Measurements from ENCODE around the gene KRT13.

Gene KRT13

DNA sequence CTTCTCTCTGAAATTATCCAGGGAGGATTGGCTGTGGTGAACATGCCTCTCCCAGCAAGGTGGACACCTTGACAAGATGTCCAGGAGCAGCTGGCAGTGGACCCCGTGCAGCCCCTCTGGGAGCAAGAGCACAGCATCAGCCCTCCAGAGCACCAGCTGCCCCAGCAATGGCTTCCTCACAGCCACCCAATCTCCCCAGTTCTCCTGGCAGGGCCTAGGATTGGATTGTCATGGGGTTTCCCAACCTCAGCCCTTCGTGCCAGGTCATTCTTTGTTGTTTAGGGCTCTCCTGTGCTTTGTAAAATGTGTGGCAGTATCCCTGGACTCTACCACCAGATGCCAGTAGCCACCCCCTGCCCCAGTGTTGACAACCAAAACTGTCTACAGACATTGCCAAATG is 13.9 kb downstream of the KRT13 start:
- no peak for DNase-seq

GRCh38 chr17:41490000-41490990 is 15.1 kb downstream of the KRT13 start:
- DNase-seq, result no peak

DNA sequence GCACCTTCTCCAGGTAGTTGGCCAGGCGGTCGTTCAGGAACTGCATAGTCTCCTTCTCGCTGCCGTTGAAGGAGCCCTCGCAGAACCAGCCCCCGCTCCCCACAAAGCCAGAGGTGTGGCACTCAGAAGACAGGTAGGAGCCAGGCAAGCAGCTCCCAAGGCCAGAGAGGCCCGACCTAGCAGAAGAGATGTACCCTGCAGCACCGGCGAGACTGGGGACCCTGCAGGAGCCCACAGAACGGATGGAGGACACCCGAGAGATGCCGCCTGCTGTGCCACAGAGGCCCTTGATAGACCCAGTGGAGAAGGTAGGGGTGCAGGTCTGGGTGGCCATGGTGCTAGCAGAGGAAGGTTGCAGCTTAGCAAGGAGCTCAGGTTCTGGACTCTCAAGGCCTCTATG is 15.9 kb downstream of the KRT13 start, which contains the start of gene KRT36:
Gene KRT36 (minus strand): TSS at position 380 of the 400 bp plus-strand sequence. CDS start 46 bp downstream, at position 334.
- no peak for DNase-seq

DNA sequence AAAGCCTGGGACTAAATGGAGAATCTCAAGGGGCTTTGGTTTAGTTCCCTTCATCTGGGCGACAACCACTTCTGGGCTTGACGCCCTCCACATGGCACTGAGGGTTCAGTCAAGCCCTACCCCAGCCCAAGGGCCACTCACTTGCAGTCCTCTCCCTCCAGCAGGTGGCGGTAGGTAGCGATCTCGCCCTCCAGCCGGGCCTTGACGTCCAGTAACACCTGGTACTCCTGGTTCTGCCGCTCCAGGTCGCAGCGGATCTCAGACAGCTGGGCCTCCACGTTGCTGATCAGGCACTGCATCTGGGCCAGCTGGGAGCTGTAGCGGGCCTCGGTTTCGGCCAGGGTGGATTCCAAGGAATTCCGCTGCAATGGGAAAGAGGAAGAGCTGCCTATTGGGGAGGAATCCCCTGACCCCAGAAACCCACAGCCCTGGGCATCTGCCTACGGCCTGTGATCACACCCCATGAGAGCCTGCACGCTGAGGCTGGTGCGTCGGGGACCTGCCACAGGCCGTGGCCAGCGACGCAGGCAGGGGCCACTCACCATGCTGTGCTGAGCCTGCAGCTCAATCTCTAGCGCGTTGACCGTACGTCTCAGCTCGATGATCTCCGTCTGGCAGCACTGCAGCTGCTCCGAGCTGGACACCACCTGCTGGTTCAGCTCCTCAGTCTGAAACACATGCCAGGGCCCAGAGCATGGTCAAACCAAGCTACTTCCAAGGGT is 18.4 kb downstream of the KRT13 start:
- no peak for DNase-seq

- DNase-seq, result no peak
Measured at GRCh38 chr17:41486316-41486715, 19.1 kb downstream of the KRT13 start.

DNA sequence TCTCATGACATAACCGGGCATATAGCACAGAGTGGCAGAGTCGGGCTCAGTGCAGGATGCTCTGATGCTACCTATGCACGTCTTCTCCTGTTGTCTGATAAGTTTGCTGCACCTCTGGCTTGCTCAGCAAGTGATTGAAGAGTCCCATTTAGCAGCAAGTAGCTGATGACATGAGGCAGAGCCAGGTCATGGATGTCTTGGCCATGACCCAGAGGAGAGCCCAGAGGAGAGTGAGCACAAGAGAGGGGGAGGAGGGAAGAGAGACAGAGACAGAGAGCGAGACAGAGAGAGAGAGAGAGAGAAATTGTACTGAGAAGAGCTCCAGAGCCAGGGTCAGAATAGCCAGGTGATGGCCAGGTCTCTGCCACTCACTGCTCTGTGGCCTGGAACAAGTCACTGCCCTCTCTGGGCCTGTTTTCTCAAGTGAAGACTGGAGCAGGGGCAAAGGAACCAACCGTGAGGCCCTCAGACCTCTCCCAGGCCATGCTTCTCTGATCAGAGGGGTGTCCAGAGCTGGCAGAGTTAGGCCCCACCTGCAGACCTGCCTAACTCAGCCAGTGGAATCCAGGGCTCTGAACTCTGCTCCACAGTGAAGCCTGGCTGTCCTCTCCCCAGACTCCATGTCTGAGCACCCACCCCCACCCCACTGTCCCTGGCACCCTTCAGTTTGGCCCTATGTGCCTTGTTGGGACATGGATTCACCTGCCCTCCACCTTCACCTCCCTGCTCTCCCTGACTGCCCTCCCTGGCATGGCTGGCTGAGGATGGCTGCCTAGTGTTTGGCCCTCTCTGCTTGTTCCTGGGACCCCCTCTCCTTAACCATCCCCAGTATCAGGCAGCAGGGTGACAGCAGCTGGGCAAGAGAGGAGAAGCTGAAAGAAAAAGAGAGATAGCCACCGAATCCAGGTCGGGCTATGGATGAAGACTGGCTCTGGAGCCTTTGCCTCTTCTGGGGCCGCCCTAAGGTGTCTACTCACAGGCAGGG is 20.2 kb downstream of the KRT13 start:
- DNase-seq, result no peak

DNA sequence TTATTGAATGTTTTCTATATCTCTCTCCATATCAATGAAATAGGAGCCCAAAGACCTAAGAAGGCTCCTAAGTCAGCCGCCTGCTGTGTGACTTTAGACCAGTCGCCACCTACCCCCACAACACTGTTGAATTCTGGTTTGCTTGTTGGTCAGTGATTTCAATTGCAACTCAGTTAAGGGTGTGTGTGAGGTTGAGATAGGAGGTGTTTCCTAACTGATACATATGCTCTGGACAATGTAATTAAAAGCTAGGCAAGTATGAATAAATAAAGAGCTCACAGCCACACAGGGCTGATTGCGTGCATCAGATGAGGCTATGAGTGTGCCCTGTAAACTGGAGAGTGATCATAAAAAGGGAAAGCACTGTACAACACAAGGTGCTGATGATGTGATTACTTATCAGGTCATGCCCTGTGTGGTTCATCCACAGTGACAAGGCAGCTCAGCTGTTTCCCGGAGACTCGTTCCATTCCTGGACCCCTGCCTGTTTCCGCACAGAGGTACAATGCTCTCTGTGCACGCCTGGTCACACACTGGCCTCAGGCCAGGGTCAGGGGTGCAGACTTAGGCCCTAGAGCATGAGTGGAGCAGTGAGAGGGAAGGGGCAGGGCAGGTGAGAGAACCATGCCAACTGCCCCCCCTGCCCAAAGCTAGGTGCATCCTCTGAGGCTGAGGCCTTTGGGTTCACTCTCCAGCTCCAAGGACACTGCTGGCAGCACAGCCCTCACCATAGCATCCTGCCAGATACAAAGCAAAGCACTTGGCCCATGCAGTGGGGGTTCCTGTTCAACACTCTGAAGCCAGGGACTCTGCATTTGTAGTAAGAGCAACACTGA is 21.2 kb downstream of the KRT13 start:
- DNase-seq, result no peak

GRCh38 chr17:41483531-41483930 is 21.9 kb downstream of the KRT13 start:
- DNase-seq, result no peak

DNA sequence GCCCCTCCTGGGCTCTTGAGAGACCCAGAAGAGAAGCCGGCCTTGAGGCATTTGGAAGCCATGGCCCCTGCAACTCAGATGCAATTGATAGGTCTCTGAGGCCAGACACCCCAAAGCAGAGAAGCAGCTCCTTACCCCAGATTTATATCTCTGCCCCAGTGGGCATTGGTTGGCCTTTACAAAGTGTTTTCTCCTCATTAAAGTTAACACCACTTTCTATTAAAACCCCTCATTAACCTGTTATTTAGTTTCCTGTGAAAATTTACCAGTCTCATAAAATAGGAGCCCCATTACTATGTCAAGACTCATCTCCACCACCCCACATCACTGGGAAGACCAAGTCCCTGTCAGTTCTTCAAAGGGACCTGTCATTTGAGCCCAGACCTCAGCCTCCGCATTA is 24.4 kb downstream of the KRT13 start, which contains the start of gene KRT35:
Gene KRT35 (minus strand): TSS at position 116 of the 400 bp plus-strand sequence. CDS start 54 bp downstream, at position 62.
- DNase-seq, result no peak

DNA sequence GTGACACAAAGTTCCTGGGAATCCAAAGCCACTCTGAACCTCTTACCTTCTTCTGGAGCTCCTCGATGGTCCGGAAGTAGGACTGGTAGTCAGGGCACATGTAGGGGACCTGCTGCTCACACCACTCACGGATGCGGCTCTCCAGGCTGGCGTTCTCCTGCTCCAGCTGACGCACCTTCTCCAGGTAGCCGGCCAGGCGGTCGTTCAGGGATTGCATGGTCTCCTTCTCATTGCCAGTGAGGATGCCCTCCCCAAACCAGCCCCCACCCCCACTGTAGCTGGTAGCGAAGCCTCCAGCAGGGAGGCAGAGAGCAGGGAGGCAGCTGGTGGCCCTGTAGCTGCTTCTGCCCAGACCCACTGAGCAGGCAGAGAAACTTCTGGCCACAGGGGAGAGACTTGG is 24.8 kb downstream of the KRT13 start:
- DNase-seq, result no peak

GRCh38 chr17:41480136-41480535 is 25.3 kb downstream of the KRT13 start:
- DNase-seq, result no peak

DNA sequence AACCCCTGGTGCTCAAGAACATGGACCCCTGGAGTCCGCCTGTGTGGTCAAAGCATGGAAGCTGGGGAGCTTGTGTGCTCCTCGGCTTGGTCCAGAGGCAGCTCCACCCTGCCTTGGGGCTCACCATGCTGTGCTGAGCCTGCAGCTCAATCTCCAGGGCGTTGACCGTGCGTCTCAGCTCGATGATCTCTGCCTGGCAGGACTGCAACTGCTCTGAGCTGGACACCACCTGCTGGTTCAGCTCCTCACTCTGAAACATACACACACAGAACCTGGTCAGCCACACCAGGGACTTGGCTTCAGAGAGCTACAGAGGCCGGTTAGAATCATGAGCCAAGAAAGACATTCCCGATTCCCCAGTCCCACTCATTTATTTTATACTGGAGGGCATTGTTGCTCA is 27.2 kb downstream of the KRT13 start:
- DNase-seq, result no peak

- no peak for DNase-seq
Measured at GRCh38 chr17:41476866-41477815, 28.3 kb downstream of the KRT13 start.

DNA sequence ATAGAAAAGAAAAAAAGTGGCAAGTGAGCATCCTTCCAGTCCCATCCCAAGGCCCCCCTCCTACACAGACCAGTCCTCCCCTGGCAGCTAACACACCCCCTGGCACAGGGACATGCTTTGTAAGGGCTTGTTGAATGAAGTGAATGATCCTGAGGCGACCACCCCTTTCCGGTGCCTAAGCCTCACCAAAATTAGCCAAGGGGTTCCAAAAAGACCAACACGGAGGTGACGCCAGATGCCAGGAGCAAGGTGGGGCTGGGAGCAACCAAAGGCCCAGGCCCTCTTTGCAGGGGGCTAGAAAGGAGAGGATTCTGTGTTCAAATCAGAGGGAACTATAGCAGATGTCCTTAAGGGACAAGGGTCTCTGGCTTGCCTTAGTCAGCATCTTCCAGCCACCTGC is 30.0 kb downstream of the KRT13 start:
- no peak for DNase-seq

GRCh38 chr17:41474863-41475262 is 30.5 kb downstream of the KRT13 start:
- DNase-seq, result no peak

GRCh38 chr17:41468346-41468745 is 37.1 kb downstream of the KRT13 start:
- DNase-seq, result no peak

GRCh38 chr17:41467561-41467960 is 37.9 kb downstream of the KRT13 start:
- DNase-seq, result no peak

DNA sequence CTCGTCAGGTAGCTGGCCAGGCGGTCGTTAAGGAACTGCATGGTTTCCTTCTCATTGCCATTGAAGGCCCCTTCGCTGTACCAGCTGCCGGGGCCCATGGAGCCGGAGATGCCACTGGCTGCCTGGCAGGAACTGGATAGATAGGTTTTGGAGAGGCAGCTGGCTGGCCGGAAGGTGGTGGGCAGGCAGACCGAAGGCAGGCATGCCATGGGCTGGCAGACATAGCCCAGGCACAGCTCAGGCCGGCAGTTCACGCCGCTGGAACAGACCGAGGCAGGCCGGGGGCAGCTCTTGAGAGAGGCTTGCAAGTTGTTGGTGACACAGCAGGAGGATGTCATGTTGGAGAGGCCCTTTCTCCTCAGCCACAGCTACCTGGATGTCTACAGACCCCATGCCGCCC is 38.4 kb downstream of the KRT13 start, which contains the start of gene KRT32:
Gene KRT32 (minus strand): TSS at position 399 of the 400 bp plus-strand sequence. CDS start 61 bp downstream, at position 338.
- no peak for DNase-seq

GRCh38 chr17:41464682-41465081 is 40.7 kb downstream of the KRT13 start:
- DNase-seq, result no peak

GRCh38 chr17:41464173-41464572 is 41.2 kb downstream of the KRT13 start:
- no peak for DNase-seq
